Progenitor cell of endocrine pancreas (in vitro differentiated cells): ENCODE measurements around the gene BCAT1. TPM values are rescaled to one million over a fixed set of nuclear protein-coding genes. Genes with fewer than 3 reads are reported as not detected.

Source experiments
- DNase-seq: peaks from one replicate; pipeline ENCODE4 v3.0.0; 2021; ENCODE audit warnings: low spot score; ENCODE audit not compliant: unreplicated experiment
- H3K27ac Mint-ChIP-seq: 2 replicates; pipeline ENCODE4 v1.8.0; 2021; ENCODE audit warnings: mild to moderate bottlenecking, moderate library complexity, mixed read lengths
- H3K27me3 Mint-ChIP-seq: 2 replicates; pipeline ENCODE4 v1.8.0; 2021; ENCODE audit warnings: mixed read lengths
- H3K36me3 Mint-ChIP-seq: 2 replicates; pipeline ENCODE4 v1.8.0; 2022; ENCODE audit warnings: mixed read lengths; ENCODE audit not compliant: insufficient read depth
- H3K4me1 Mint-ChIP-seq: 2 replicates; pipeline ENCODE4 v1.8.0; 2021; ENCODE audit warnings: low read depth, mixed read lengths
- H3K4me3 Mint-ChIP-seq: 2 replicates; pipeline ENCODE4 v1.8.0; 2021; ENCODE audit warnings: low read depth, mild to moderate bottlenecking, moderate library complexity, mixed read lengths
- H3K9me3 Mint-ChIP-seq: 2 replicates; pipeline ENCODE4 v1.8.0; 2021; ENCODE audit warnings: low read depth, mixed read lengths
- CTCF ChIP-seq: fragments of 200-600 bp; sonication (generic); IDR thresholded peaks from one replicate; pipeline ENCODE4 v1.5.0; 2021; ENCODE audit warnings: antibody characterized with exemption, mild to moderate bottlenecking; ENCODE audit not compliant: unreplicated experiment
- total RNA-seq: library from RNA; stranded (reverse); gene quantifications from 2 replicates; pipeline ENCODE4 v1.2.1, GENCODE V29; 2021

BCAT1 gene
- total RNA-seq, 1 donor from 2014 or later, result 52.9 TPM

- Mint-ChIP-seq H3K27me3 (no peaks in the 10 kb centered on the region), H3K36me3 (peaks cover 2% of the 10 kb centered on the region), H3K4me3 (no peak overlapping the region), H3K9me3 (no peaks in the 10 kb centered on the region), H3K4me1 (no peaks in the 10 kb centered on the region), H3K27ac (no peak overlapping the region)
- no peak for TF ChIP-seq CTCF
- DNase-seq, result no peak
Measured at GRCh38 chr12:24838531-24838950, 110.4 kb downstream of the BCAT1 start.

- no peak for TF ChIP-seq CTCF
- no peak for DNase-seq
- peaks cover 7% of the 10 kb centered on the region for H3K36me3 Mint-ChIP-seq
- no peak overlapping the region for H3K27ac Mint-ChIP-seq
- H3K9me3 Mint-ChIP-seq, result no peaks in the 10 kb centered on the region
- no peaks in the 10 kb centered on the region for H3K4me1 Mint-ChIP-seq
- no peak overlapping the region for H3K4me3 Mint-ChIP-seq
- no peaks in the 10 kb centered on the region for H3K27me3 Mint-ChIP-seq
Measured at GRCh38 chr12:24835377-24835776, 113.5 kb downstream of the BCAT1 start.

- Mint-ChIP-seq H3K4me3 (no peak overlapping the region), H3K4me1 (no peaks in the 10 kb centered on the region), H3K27me3 (no peaks in the 10 kb centered on the region), H3K9me3 (no peaks in the 10 kb centered on the region), H3K36me3 (peaks cover 7% of the 10 kb centered on the region), H3K27ac (no peak overlapping the region)
- DNase-seq, result no peak
- no peak for TF ChIP-seq CTCF
Measured at GRCh38 chr12:24833513-24833912, 115.4 kb downstream of the BCAT1 start.

GRCh38 chr12:24823808-24824515 lies 124.9 kb downstream of the BCAT1 start:
- Mint-ChIP-seq H3K4me1 (no peaks in the 10 kb centered on the region), H3K27me3 (no peaks in the 10 kb centered on the region), H3K36me3 (peaks cover 6% of the 10 kb centered on the region), H3K4me3 (no peak overlapping the region), H3K9me3 (peaks cover 6% of the 10 kb centered on the region), H3K27ac (no peak overlapping the region)
- TF ChIP-seq CTCF, result no peak
- DNase-seq, result no peak

GRCh38 chr12:24822121-24822899 lies 126.6 kb downstream of the BCAT1 start:
- Mint-ChIP-seq H3K9me3 (peaks cover 6% of the 10 kb centered on the region), H3K4me3 (no peak overlapping the region), H3K27ac (no peak overlapping the region), H3K4me1 (no peaks in the 10 kb centered on the region), H3K27me3 (no peaks in the 10 kb centered on the region), H3K36me3 (peaks cover 6% of the 10 kb centered on the region)
- DNase-seq, result no peak
- TF ChIP-seq CTCF, result no peak
